HEK293T (cell line): ENCODE measurements around the gene GHR.

Experiments used
- ARNT ChIP-seq: fragments of 450-650 bp; IDR thresholded peaks from 2 replicates; pipeline ENCODE4 v1.6.1; 2017; ENCODE audit warnings: mild to moderate bottlenecking
- ELF4 ChIP-seq: fragments of 450-650 bp; IDR thresholded peaks from 2 replicates; pipeline ENCODE4 v1.6.1; 2017; ENCODE audit warnings: antibody characterized with exemption
- FOXK2 ChIP-seq: fragments of 450-650 bp; IDR thresholded peaks from 2 replicates; pipeline ENCODE4 v1.6.1; 2016; ENCODE audit warnings: mild to moderate bottlenecking
- FOXM1 ChIP-seq: fragments of 450-650 bp; IDR thresholded peaks from 2 replicates; pipeline ENCODE4 v1.6.1; 2017; ENCODE audit warnings: mild to moderate bottlenecking, borderline replicate concordance
- HDGF ChIP-seq: fragments of 450-650 bp; IDR thresholded peaks from 2 replicates; pipeline ENCODE4 v1.6.1; 2017; ENCODE audit warnings: antibody characterized with exemption, borderline replicate concordance
- SUZ12 ChIP-seq: fragments of 450-650 bp; IDR thresholded peaks from 2 replicates; pipeline ENCODE4 v1.6.1; 2016; ENCODE audit warnings: mild to moderate bottlenecking
- TARDBP ChIP-seq: fragments of 450-650 bp; IDR thresholded peaks from 2 replicates; pipeline ENCODE4 v1.6.1; 2016

DNA sequence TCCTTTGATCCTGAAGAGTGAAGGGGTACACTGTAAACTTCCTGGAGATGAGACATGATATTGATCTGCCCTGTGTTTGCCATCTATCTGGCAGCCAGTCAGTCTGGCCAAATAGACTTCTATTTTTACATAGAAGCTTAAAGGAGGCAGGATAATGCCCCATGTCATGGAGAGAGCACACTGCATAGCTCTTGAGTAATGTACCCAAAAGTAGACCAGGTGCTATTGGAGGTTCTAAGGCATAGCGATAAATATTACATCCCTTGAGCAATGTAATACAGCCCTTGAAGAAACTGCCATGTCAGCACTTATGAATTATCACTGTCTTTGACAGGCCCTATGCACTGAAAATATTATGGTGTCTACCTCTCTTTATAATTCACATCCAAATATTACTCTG, 131.8 kb downstream of the GHR start:
- TF ChIP-seq HDGF (no peak), FOXK2 (no peak), ARNT (no peak), ELF4 (no peak), TARDBP (no peak), FOXM1 (no peak), SUZ12 (no peak)
